K562 (cell line): ENCODE results near the gene MYBPH. TPM values are rescaled to one million over a fixed set of nuclear protein-coding genes. Genes with fewer than 3 reads are reported as not detected.
A peak's percentile ranks its signal among the peaks of the same experiment; 100 is the strongest.

Source experiments
- ATAC-seq: fragments of 200-7000 bp; cut with Tn5 transposase; 3 replicates; pipeline ENCODE4 v1.9.1; 2020; ENCODE audit warnings: moderate library complexity
- BruUV-seq: library from RNA; stranded (reverse); fragments of 400-500 nt; replicated peaks from 2 replicates; lab custom pipeline; 2021; lab: Mats Ljungman, UMichigan
- CTCF ChIA-PET: fragments of 300-600 bp; formaldehyde crosslinking; extraction: SDS; loops from one replicate; lab custom pipeline; 2021; ENCODE audit warnings: low intra/inter-chr PET ratio; lab: Yijun Ruan, JAX
- POLR2A ChIA-PET: fragments of 300-600, 350-650 bp; sonication (Branson Sonifier 250); formaldehyde crosslinking; extraction: SDS; loops from one replicate; lab custom pipeline; 2021; ENCODE audit warnings: antibody characterized with exemption, inconsistent platforms; lab: Yijun Ruan, JAX
- DNase-seq, 4 experiments: peaks; one replicate each; pipeline versions ENCODE4 v3.0.0 to v3.0.0-alpha.2; 2011 to 2018; ENCODE audit warnings: low spot score in 3 of 4, mixed read lengths in 3 of 4; ENCODE audit errors: extremely low read depth in 1 of 4
- FAIRE-seq: peaks from 2 replicates; lab custom pipeline; 2011; peaks lifted over from hg19 to GRCh38; lab: Jason Lieb, UNC
- H2AFZ ChIP-seq: 2 replicates; pipeline ENCODE4 v1.6.0; 2011; ENCODE audit warnings: low read depth, low read length, control low read depth, inconsistent platforms
- H3K27ac ChIP-seq: fragments of 200-600 bp; 3 replicates; pipeline ENCODE4 v1.8.0; 2011; ENCODE audit warnings: low read depth, mild to moderate bottlenecking, control low read depth, inconsistent platforms, low read length, moderate library complexity, mixed read lengths; ENCODE audit errors: extremely low read depth
- H3K27me3 ChIP-seq, 2 experiments: fragments of 300-600 bp in 1 of 2; 2 replicates in 1 of 2; 3 replicates in 1 of 2; pipeline versions ENCODE4 v1.6.0 to v1.8.0; 2011; ENCODE audit warnings: inconsistent platforms in 2 of 2, low read length in 2 of 2, mild to moderate bottlenecking in 1 of 2, mixed read lengths in 1 of 2, moderate library complexity in 1 of 2; ENCODE audit not compliant: control insufficient read depth in 2 of 2, insufficient read depth in 2 of 2
- H3K36me3 ChIP-seq: fragments of 300-600 bp; 3 replicates; pipeline ENCODE4 v1.8.0; 2011; ENCODE audit warnings: mild to moderate bottlenecking, low read length, inconsistent platforms; ENCODE audit not compliant: control insufficient read depth, insufficient read depth
- H3K4me1 ChIP-seq, 2 experiments: fragments of 200-600 bp in 1 of 2; replicated peaks in 1 of 2; 2 replicates in 1 of 2; 3 replicates in 1 of 2; pipeline versions ENCODE4 v1.5.1 to v1.8.0; 2011; ENCODE audit warnings: inconsistent platforms in 2 of 2, low read length in 2 of 2, mild to moderate bottlenecking in 1 of 2, mixed read lengths in 1 of 2, moderate library complexity in 1 of 2; ENCODE audit not compliant: control insufficient read depth in 2 of 2, insufficient read depth in 2 of 2
- H3K4me2 ChIP-seq: 2 replicates; pipeline ENCODE4 v1.6.1; 2011; ENCODE audit warnings: low read length, control low read depth, inconsistent platforms, mixed read lengths; ENCODE audit not compliant: insufficient read depth
- H3K4me3 ChIP-seq: fragments of 200-600 bp; sonication (generic), shearing (Covaris generic); 2 replicates; pipeline ENCODE4 v1.5.1; 2016; ENCODE audit warnings: control low read depth, inconsistent platforms
- H3K79me2 ChIP-seq: fragments of 200-600 bp; 3 replicates; pipeline ENCODE4 v1.8.0; 2011; ENCODE audit warnings: low read length, inconsistent platforms; ENCODE audit not compliant: control insufficient read depth, insufficient read depth
- H3K9ac ChIP-seq, 2 experiments: 2 replicates each; pipeline versions ENCODE4 v1.6.0 to v1.6.1; 2011; ENCODE audit warnings: low read depth in 2 of 2, low read length in 2 of 2, control low read depth in 1 of 2, inconsistent platforms in 1 of 2, mild to moderate bottlenecking in 1 of 2, mixed read lengths in 1 of 2; ENCODE audit not compliant: insufficient read depth in 1 of 2
- H3K9me1 ChIP-seq: one replicate; pipeline ENCODE4 v1.6.0; 2011; ENCODE audit warnings: inconsistent platforms, mild to moderate bottlenecking, low read length, moderate library complexity; ENCODE audit not compliant: control insufficient read depth, insufficient read depth
- H3K9me3 ChIP-seq: replicated peaks from 2 replicates; pipeline ENCODE4 v1.5.1; 2011; ENCODE audit warnings: low read depth, low read length, inconsistent platforms; ENCODE audit not compliant: control insufficient read depth, insufficient read depth
- H4K20me1 ChIP-seq: replicated peaks from 2 replicates; pipeline ENCODE4 v1.6.1; 2011; ENCODE audit warnings: low read length, inconsistent platforms, mixed read lengths; ENCODE audit not compliant: control insufficient read depth, insufficient read depth
- ESRRA ChIP-seq: fragments of 450-650 bp; IDR thresholded peaks from 2 replicates; pipeline ENCODE4 v1.6.1; 2014; ENCODE audit warnings: low read depth, mild to moderate bottlenecking, moderate library complexity, borderline replicate concordance
- IRF2 ChIP-seq: sonication (generic); formaldehyde crosslinking; IDR thresholded peaks from 2 replicates; pipeline ENCODE4 v1.8.1; 2022; ENCODE audit warnings: mild to moderate bottlenecking, missing genetic modification reagents
- NFXL1 ChIP-seq: fragments of 450-650 bp; formaldehyde crosslinking; IDR thresholded peaks from 2 replicates; pipeline ENCODE4 v1.4.0; 2021; ENCODE audit warnings: mild to moderate bottlenecking
- NKRF ChIP-seq: fragments of 450-650 bp; IDR thresholded peaks from 2 replicates; pipeline ENCODE4 v1.6.1; 2016; ENCODE audit warnings: borderline replicate concordance
- STAG1 ChIP-seq: sonication (generic); formaldehyde crosslinking; IDR thresholded peaks from 2 replicates; pipeline ENCODE4 v1.5.0; 2020; ENCODE audit warnings: missing genetic modification reagents, borderline replicate concordance
- WGBS: fragments of 100-300 bp; shearing (Covaris generic); methylation state at CpG from one replicate; pipeline ENCODE4 v1.1.6; 2016; ENCODE audit warnings: low coverage, mixed read lengths; ENCODE audit not compliant: insufficient coverage; ENCODE audit errors: missing lambda C conversion rate; 5-methylcytosine and 5-hydroxymethylcytosine counted together
- in situ Hi-C: fragments of 300-500 bp; cut with MboI; formaldehyde crosslinking; loops from 4 replicates; pipeline ENCODE4 v1.15.0; 2018; ENCODE audit warnings: inconsistent platforms, mixed read lengths
- intact Hi-C: fragments of 100-400 bp; cut with micrococcal nuclease; formaldehyde crosslinking; loops from 2 replicates; pipeline ENCODE4 v1.14.2; 2022
- polyA plus RNA-seq, 8 experiments: library from polyadenylated mRNA; depleted of rRNA in 4 of 8; stranded (reverse) in 5 of 8; unstranded in 3 of 8; fragments of >200 nt; fragmentation: Nextera tagmentation in 2 of 8; fragmentation: Illumina TruSeq in 1 of 8; extraction: Ambion mirVana in 2 of 8; extraction: Trizol in 1 of 8; gene quantifications; 2 replicates each; pipeline versions ENCODE4 v1.2.1 to v1.2.3, GENCODE V29; 2011 to 2014; ENCODE audit warnings: inconsistent platforms in 1 of 8, missing spikeins in 1 of 8
- total RNA-seq, 7 experiments: library from RNA; depleted of rRNA in 6 of 7; stranded (reverse); fragments of >200 nt in 6 of 7; fragmentation: Illumina TruSeq in 2 of 7; extraction: Trizol in 2 of 7; gene quantifications; 2 replicates each; pipeline versions ENCODE4 v1.2.1 to v1.2.3, GENCODE V29; 2011 to 2021; ENCODE audit warnings: low replicate concordance in 1 of 7

Gene MYBPH
- total and polyA plus RNA-seq, 9 of the 15 experiments (the other 6 are each of a cell fraction or from before 2014, with no cell fraction given): 0.13 TPM; not detected in 8

- POLR2A ChIA-PET: interaction anchor here (1.5 kb wide), 1 partner anchor 114 kb away, joined by 3 read pairs; no protein-coding TSS in a partner anchor
Measured at GRCh38 chr1:203165800-203166161, 9.8 kb downstream of the MYBPH start.

More at GRCh38 chr1:203165800-203166161, 9.8 kb downstream of the MYBPH start:
- intact Hi-C loops: loop anchor here (2.0 kb wide), 1 partner anchor 51 kb away; no protein-coding TSS in a partner anchor
- Histone ChIP-seq H3K79me2 (no peaks in the 10 kb centered on the region), H3K4me2 (no peak overlapping the region), H3K4me3 (no peak overlapping the region), H4K20me1 (peaks cover 14% of the 10 kb centered on the region), H3K9me3 (no peaks in the 10 kb centered on the region), H3K27me3 (peaks cover 29 to 85% of the 10 kb centered on the region in 2 experiments; a peak in 4 of 5 replicates), H3K27ac (no peak overlapping the region), H3K9me1 (no peaks in the 10 kb centered on the region), H2AFZ (no peak overlapping the region), H3K9ac (no peak overlapping the region), H3K36me3 (no peaks in the 10 kb centered on the region), H3K4me1 (peaks cover 0 to 7% of the 10 kb centered on the region in 2 experiments; a peak in 1 of 5 replicates)
- FAIRE-seq (no peak), ATAC-seq (no peak), DNase-seq (no peak)
- in situ Hi-C loops: no loop called here
- no TSS peak for BruUV-seq
- WGBS: 23% methylated on average over 8 of the region's 8 CpGs
- TF ChIP-seq STAG1 (CRISPR knock-in tag): no peak
- TF ChIP-seq IRF2: 0 out of 2 replicates have a peak, but pooled peaks have one; percentile 54
- TF ChIP-seq NKRF: no peak
- TF ChIP-seq NFXL1 (CRISPR knock-in tag): no peak
- TF ChIP-seq ESRRA: no peak
- CTCF ChIA-PET: interaction anchor here (0.7 to 1.4 kb wide), 2 partner anchors 51 to 103 kb away, joined by 3 to 10 read pairs; no protein-coding TSS in a partner anchor
